GM18909 (cell line): ENCODE data around the gene PRELID3B.
"Not testable (repeated sequence)": the region's sequence is repeated elsewhere in the genome, so short reads cannot be mapped to it uniquely, and the experiment has no call there.

Source experiments
- ATAC-seq: cut with Tn5 transposase; IDR thresholded peaks from one replicate; pipeline ENCODE4 v1.9.1; 2021; ENCODE audit warnings: mild to moderate bottlenecking; ENCODE audit not compliant: unreplicated experiment, poor library complexity

The PRELID3B gene

GRCh38 chr20:59051666-59052185, 9.1 kb upstream of the PRELID3B start:
- ATAC-seq: no peak

GRCh38 chr20:59050437-59050836, 7.9 kb upstream of the PRELID3B start:
- no peak for ATAC-seq

DNA sequence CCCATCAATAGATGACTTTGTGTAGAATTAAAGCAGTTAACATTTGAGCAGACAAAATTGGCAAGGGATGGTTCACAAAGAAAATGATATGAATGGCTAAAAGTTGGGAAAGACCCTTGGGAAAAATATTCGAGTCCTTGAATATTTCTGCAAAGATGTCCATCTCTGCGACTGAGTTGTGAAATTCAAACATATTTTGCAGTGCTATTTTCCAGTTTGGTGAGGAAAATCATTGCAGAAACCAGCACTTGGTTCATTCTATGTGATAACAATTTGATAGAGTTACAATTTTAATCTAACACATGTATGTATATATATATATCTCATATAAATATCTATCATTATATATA, 6.1 kb upstream of the PRELID3B start:
- ATAC-seq: no peak

DNA sequence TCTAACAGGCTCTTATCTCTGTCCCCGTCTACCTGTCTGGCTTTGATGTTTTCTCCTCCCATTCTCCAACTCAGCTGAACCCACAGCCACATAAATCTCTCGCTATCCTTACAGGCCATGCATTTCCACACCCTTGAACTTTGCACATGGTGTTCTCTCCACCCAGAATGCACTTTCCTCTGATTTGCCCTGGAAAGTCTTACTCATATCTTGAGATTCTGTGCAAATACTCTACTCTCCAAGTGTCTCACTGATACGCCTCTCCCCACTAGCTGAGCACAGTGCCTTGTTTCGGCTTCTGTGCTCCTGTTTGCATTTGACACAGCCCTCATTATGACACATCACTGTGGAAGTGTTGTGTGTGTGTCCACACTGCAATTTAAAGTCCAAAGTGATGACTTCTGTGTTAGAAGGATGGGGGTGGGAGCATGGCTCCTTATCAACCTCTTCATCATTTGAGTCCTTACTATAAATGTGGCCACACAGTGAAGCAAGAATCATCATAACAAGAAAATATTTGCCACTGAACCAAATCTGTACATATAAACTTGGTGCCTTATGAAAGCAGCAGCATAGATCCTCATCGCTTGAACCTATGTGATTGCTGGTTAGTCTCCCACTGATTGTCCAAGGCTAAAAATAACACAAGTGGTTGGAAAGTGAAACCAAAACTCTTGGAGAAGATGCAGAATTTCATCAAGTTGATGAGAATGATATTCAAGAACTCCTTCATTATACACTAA, 5.5 kb upstream of the PRELID3B start:
- ATAC-seq: no peak

DNA sequence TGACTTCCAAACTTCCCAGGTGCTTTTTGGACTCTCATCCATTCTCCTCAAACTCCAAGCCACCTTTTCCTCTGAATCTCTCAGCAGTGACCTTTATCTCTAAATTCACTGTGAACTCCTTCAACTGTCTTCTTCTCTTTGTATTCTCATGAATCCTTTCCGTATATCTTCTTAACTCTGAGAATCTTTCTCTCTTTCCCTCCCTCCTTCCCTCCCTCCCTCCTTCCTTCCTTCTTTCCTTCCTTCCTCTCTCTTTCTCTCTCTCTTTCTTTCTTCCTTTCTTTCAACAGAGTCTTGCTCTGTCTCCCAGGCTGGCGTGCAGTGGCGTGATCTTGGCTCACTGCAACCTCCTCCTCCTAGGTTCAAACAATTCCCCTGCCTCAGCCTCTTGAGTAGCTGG, 4.3 kb upstream of the PRELID3B start:
- ATAC-seq: no peak

DNA sequence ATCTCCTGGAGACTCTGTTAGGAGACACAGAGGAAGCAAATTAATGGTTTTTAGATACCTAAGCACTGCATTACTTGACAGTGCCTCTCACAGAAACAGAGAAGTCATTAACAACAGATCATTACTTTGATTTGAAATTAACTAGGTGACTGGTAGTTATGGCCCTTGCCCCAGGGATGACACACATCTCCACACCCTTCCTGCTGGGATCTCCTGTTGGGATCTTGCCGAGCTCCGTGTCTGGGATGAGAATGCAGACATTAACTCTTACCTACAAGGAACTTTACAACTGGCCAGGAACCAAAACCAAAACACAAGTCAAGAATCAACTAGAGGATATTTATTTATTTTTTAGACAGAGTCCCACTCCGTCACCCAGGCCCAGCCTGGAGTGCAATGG, 2.2 kb upstream of the PRELID3B start:
- ATAC-seq: no peak

DNA sequence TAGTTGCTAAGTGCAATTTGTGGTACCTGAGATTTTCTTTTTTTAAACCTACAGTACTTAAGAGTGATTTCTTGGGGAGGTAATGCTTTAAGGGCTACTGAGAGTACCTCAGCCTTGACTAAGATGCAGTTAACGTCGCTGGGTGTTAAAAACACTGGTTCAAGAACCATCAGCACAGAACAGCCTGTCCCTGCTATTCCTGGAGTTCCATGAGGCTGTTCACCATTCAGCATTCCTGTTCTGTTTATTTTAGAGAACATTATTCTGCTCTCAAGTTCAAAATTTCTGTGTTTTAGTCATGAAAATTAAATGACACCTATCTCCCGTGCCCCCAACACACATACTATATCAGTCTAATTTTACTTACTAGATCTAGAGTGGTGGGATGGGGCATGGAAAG, 1.7 kb upstream of the PRELID3B start:
- ATAC-seq: no peak

- no peak for ATAC-seq
Measured at GRCh38 chr20:59043698-59044097, 1.1 kb upstream of the PRELID3B start.

DNA sequence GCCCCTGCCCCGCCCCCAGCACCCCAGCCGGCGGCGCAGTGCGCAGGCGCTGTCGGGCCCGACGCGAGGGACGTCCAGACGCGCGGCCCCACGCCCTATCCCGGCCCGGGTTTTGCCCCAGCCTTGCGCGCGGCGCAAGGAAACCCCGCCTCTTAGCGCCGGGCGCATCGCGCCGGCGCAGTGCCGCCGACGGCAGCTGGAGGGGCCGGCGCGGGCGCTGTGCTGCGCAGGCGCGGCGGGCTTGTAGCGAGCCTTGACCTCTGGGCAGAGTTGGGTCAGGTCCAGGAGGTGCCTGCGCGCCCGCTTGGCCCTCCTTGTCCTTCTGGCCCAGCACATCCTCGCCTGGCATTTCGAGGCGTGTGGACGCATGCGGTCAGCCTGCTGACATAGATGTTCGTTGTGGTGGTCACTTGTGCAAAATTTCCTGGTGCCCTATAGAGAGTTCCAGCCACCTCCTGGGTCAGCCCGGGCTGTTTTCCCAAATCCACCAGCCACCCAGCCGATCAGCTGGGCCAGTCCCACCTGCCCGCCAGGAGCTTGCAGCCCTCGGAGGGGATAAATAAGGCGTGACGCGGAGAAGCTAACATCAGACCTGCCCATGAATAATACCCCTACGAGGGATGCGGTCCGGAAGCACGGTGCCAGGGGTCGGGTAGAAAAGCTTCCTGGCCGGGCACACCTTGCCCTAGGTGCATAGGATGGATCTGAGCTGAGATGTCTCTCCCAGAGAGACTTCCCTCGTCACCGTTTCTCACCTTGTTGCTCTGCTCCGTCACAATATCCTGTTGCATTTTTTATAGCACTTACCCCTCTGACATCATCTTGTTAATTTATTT, 428 bp upstream of the PRELID3B start:
- peak; percentile 93 for ATAC-seq

DNA sequence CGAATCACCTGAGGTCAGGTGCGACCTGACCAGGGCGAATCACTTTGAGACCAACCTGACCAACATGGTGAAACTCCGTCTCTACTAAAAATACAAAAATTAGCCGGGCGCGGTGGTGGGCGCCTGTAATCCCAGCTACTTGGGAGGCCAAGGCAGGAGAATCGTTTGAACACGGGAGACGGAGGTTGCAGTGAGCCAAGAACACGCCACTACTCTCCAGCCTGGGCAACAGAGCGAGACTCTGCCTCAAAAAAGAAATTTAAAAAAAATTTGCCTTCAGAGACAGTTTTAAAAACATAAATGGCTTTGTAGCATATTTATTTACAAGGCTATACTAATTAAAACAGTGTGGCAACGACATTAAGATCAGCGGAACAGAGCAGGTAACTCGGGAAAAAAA, 1.1 kb downstream of the PRELID3B start:
- ATAC-seq: not testable (repeated sequence)

GRCh38 chr20:59040667-59041066, 1.9 kb downstream of the PRELID3B start:
- no peak for ATAC-seq

- no peak for ATAC-seq
Measured at GRCh38 chr20:59039233-59039632, 3.4 kb downstream of the PRELID3B start.

DNA sequence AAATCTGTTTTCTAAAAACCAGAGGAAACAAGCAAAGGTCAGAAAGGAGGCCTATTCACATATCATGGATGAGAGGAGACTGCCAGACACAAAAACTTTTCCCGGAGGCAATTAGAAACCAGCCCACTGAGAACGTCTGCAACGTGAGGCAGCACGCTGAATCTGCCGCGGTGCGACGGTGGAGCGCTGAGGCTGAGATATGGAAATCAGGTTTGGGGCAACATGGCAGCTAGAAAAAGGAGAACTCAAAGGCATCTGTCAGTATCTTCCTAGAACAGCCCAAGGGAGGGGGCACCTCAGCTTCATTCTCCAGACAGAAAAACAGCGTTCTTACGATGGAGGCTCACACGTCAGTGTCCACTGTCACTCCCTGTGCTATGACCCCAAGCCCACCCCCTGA, 5.2 kb downstream of the PRELID3B start:
- ATAC-seq: no peak

GRCh38 chr20:59035381-59035780, 7.2 kb downstream of the PRELID3B start:
- ATAC-seq: no peak

DNA sequence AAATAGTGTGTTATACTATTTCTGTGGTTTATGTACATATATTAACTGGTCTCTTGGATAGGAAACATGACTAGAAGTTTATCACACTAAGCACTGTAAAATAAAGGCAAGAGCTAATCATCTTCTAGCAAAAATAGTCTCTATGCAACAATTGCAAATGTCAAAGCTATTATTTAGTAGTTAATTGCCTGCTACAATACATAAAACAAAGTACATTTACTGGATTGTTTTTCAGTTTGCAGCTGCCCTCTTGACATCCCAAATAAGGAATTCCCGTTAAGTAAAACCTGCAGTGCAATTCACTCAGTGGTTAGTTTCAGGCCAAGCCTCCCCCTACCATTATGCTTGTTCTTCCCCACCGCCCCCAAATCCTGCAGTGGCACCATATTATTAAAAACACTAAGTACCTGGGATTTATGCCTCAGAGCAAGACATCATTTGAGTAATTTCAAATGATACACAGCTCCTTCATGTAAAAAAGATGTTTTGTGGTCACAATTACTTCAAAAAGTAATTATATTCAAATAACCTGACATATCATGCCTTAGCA, 8.9 kb downstream of the PRELID3B start:
- no peak for ATAC-seq

DNA sequence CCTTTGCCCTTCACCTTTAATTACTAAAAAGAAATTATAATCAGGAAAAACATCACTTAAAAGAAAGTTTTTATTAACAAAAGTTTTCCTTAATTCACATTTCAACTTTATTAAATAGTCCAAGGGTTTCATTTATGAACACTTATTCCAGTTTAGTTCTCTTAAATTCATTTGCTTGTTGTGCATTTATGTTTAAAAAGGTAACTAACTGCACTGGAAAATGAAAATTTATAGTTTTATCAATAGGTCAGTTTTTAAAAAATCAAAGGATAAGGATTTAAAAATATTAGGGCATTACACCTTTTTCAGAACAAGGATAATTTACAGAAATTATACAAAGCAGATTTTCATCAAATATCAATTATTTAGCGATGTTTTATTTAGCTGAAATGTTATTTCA, 9.5 kb downstream of the PRELID3B start:
- no peak for ATAC-seq

GRCh38 chr20:59032713-59033059, 9.9 kb downstream of the PRELID3B start:
- no peak for ATAC-seq

DNA sequence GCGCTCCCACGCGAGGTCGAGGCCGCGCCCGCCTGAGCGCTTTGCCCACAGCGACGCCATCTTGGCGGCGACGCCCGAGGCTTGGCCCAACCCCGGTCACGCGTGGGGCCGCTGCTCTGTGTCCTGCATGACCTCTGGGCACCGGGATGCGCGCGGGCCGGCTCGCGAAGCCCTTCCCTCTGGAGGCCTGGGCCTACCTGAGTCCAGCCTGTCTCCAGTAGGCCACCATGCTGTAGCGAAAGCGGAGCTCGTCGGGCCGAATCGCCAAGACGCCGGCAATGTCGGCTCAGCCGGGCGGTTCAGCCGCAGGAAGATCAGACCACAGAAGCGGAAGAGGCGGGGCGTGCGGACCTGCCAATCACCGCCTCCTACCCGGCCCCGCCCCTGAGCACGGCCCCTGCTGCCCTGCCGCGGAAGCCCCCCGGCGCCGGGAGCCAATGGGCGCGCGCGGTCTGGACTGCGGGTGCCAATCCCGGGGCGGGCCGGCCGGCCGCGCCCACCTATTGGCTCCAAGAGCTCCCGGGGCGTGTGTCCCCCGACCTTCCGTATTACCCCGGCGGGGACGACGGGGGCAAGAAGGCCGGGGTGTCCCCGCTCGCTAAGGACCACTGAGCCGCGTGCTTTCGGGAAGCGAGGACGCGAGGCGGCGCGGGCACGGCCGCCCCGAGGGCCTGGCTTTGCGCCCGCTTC, 10.4 kb downstream of the PRELID3B start, which contains the start of gene ATP5F1E:
Gene ATP5F1E (minus strand): TSS at position 313 of the 690 bp plus-strand sequence. CDS start 84 bp downstream, at position 229.
- peak; percentile 94 for ATAC-seq

DNA sequence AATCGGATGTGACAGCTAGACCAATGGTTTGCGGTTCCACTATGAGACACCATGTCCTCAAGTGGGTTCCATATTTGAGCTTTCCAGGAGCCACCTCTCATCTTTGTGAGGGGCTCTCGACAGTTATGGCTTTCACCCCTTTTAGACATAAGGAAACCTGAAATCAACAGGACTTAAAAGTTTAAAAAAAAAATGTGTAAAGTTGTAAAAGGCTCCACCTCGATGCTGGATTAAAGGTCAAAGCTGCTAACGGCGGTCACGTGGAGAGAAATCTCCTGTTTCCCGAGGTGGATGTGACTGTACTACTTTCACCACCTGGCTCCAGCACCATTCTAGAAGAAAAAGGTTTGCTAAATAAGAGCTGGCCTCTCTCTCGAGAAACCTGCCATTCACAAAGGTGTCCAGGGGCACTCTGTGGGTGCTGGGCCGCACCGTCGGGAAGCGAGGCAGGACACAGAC, 11.0 kb downstream of the PRELID3B start:
- no peak for ATAC-seq

GRCh38 chr20:59030911-59031563, 11.5 kb downstream of the PRELID3B start:
- ATAC-seq: no peak
